Suppressor macrophage (primary cell): Measurements from ENCODE around the gene BACH2.
"Not testable (repeated sequence)": the region's sequence is repeated elsewhere in the genome, so short reads cannot be mapped to it uniquely, and the experiment has no call there.

Experiments used
- DNase-seq, 4 experiments: peaks; one replicate each; pipeline ENCODE4 v3.0.0-alpha.2; 2020 to 2022

BACH2 gene

DNA sequence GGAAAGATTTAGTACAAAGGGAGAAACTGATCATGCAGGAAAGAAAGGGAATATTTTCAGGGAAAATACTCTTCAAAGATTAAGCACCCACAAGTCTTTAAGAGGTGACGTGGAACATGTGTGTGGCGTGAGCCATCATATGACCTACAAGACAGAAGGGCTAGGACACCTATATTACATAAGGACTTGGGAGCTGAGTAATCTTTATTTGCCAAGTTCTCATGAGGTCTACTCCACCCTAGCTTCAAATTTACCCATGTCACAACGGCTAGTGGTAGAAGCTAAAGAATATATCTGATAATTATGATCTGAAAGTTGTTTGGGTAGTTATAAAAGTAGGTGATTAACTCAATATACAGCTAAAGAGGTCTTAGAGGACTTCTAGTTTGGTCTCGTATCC, 234.6 kb downstream of the BACH2 start:
- no peak for DNase-seq

- not testable (repeated sequence) for DNase-seq
Observed at GRCh38 chr6:90059178-90059577, 237.5 kb downstream of the BACH2 start.

GRCh38 chr6:90055924-90056323, 240.7 kb downstream of the BACH2 start:
- DNase-seq: not testable (repeated sequence)

DNA sequence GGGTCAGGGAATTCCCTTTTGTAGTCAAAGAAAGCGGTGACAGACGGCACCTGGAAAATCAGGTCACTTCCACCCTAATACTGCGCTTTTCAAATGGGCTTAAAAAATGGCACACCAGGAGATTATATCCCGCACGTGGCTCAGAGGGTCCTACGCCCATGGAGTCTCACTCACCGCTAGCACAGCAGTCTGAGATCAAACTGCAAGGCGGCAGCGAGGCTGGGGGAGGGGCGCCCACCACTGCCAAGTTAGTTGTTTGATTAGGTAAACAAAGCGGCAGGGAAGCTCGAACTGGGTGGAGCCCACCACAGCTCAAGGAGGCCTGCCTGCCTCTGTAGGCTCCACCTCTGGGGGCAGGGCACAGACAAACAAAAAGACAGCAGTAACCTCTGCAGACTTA, 242.4 kb downstream of the BACH2 start:
- not testable (repeated sequence) for DNase-seq

GRCh38 chr6:90053614-90054013, 243.0 kb downstream of the BACH2 start:
- DNase-seq: no peak

DNA sequence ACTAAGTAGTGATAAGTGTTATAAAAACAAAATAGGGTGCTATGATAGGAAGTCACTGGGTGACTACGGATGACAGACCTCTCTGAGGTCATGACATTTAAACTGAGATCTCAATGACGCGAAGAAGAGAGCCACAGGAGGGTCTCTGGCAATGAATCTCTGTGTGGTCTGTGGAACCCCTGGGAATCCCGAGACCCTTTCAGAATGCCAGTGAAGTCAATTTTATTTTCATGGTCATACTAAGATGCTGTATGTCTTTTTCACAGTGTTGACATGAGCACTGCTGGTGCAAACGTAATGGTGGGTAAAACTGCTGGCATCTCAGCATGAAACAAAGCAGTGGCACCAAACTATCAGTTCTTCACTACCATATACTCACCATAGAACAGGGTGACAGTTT, 247.3 kb downstream of the BACH2 start:
- no peak for DNase-seq

GRCh38 chr6:90048206-90048967, 248.3 kb downstream of the BACH2 start:
- no peak for DNase-seq

DNA sequence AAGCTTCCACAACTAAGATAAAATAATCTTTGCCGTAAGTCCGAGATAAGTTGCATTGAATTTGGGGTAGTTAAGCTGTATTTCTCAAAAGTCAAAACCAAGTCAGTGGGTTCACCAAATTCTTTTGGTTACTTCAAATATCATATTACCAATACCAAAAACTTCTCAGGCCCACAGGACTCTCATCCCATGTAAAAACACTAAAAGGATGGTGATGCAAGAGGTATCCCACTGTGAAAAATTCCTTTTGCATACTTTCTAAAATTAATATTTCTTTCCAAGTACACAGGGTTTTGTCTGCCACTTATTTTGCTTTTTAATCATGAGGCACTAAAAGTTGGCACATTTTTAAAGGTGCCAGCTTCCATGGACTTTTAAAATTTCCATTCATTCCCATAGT, 251.1 kb downstream of the BACH2 start:
- no peak for DNase-seq

DNA sequence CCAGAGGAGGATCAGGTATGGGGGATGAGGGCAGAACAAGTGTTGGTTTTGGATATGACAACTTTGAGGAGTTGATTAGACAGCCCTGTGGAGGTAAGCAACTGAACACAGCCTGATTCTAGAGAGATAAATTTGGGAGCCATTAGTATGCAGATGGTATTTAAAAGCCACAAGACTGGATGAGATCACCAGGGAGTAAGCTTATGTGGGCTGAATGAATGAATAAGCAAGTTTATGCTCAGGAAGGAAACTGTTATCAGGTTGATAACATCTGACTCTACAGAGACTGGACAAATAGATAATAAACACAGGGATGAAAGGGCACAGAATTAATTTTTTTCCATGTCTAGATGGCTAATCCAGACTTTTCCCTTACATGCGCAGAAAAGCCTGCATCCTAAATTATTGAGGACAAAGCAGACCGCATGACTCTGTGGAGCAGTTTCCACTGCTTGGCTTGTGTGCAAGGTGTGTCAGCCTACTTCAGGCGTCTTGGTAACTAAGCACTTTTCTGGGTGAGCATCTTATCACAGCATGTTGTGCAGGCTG, 251.7 kb downstream of the BACH2 start:
- DNase-seq: peak in 3 of 4 experiments; percentile 14 to 49 (median 31)

DNA sequence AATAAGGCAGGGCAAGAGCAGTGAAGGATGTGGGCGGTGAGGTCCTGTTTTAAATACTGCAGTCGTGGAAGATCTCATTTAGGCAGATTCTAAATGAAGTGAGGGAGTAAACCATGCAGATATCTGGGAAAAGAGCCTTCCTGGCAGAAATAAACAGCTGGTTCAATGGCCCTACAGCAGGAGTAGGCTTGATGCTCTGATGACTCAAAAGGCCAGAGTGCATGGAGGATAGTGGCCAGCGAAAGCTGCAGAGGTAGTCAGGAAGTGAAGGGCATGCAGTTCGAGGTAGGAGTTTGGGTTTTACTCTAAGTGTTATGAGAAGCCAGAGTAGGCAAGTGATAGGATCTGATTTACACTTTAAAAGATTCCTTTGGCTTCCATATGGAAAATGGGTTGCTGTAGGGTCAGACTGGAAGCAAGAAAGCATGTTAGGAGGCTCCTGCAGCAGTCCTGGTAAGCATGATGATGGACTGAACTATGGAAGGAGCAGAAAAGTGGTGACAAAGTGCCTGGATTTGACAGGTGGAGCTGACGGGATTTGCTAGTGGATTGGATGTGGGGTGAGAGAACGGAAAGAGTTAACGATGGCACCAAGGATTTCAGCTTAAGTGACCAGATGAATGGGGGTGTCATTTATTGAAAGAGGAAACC, 252.3 kb downstream of the BACH2 start:
- DNase-seq: no peak

DNA sequence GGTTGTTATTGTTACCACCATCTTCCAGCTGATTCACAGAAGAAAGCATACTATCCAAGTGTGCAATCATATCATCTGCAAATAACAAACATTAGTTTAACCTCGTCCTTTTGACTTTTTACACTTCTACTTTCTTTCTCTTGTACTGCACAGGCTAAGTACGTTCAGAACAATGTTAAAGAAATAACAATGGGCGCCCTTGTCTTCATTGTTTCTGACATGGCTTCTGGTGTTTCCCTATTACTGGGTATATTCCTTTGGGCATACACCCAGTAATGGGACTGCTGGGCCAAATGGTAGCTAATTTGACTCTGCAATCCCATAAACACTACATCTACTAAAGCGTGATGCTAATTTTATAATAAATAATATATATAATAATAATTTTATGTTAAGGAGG, 255.7 kb downstream of the BACH2 start:
- DNase-seq: no peak

GRCh38 chr6:90039911-90040310, 256.7 kb downstream of the BACH2 start:
- DNase-seq: no peak

GRCh38 chr6:90038961-90039653, 257.5 kb downstream of the BACH2 start:
- DNase-seq: no peak

DNA sequence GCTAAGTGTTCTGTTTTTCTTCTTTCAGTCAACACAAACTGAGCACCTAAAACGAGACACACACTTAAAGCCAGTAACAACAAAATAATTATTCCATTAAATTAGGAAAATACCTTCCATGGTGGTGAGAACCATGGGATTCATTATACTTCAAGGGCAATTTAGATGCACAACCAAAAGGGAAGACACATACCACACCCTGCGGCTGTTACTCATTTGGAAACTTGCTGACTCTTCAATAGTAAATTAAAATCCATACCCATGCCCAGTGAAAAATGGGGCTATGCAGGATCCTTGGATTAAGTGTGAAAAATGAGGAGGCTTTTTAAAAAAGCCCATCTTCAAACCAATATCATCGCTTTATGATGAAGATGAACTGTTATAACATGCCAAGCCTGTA, 259.7 kb downstream of the BACH2 start:
- DNase-seq: no peak

- DNase-seq: no peak
Observed at GRCh38 chr6:90035047-90035723, 261.5 kb downstream of the BACH2 start.

DNA sequence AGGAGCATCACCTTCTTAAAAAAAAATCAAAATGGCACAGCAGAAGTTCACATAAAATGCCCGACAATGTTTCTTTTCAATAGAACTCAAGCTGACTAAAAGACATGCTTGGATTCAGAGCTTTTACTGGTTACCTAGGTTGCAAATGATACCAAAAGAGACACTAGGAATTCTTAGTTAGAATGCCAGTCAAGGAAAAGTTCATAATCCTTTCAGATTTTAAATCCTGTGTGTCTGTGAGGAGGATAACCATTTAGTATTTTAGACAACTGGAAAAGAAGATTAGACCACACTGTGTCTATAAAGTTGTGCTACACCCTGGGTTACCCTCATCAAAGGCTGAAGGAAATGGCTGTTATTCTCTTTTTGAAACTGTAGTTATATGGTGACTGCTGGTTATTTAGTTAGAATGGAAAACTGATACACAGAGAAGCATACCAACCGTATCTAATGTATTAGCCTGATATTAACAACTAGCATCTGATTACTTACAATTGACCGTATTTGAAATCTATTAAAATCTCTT, 262.8 kb downstream of the BACH2 start:
- DNase-seq: no peak

DNA sequence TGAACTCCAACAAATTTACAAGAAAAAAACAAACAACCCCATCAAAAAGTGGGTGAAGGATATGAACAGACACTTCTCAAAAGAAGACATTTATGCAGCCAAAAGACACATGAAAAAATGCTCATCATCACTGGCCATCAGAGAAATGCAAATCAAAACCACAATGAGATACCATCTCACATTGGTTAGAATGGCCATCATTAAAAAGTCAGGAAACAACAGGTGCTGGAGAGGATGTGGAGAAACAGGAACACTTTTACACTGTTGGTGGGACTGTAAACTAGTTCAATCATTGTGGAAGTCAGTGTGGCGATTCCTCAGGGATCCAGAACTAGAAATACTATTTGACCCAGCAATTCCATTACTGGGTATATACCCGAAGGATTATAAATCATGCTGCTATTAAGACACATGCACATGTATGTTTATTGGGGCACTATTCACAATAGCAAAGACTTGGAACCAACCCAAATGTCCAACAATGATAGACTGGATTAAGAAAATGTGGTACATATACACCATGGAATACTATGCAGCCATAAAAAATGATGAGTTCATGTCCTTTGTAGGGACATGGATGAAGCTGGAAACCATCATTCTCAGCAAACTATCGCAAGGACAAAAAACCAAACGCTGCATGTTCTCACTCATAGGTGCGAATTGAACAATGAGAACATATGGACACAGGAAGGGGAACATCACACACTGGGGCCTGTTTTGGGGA, 264.0 kb downstream of the BACH2 start:
- DNase-seq: not testable (repeated sequence)

GRCh38 chr6:90028995-90029635, 267.5 kb downstream of the BACH2 start:
- DNase-seq: no peak

DNA sequence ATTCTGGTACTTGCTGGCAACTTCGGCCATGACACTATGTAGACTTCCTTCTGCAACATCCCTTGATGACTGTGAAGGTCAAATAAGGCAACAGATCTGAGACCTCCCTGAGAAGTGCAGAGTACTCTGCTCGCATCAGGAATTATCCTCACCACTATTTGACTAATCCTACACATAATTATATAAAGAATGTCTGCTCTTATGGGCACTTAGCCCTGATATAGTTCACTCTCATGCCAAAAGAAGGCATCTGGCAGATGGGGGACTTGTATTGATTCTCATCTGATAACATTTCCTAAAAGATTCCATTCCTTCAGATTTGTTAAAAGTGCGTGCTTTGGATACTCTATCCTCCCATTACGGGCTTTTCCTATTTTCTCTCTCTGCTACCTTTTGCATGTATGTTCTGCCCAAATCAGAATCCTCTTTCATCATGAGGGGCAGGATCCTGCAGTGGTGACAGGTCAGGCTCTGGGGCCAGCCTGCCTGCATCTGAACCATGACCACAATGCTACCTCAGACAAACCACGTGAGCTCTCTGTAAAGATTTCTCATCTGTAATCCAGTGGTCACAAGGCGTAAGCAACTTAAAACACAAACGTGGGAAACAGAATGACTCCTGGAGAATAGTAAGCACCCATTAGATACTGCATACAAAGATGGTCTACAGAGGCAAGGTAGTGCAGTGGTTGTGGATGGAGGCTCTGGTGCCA, 268.4 kb downstream of the BACH2 start:
- no peak for DNase-seq

- DNase-seq: no peak
Observed at GRCh38 chr6:90026216-90026615, 270.4 kb downstream of the BACH2 start.
